HG03139 (cell line): ENCODE results near the gene RBFA.
"Not testable (repeated sequence)": the region's sequence is repeated elsewhere in the genome, so short reads cannot be mapped to it uniquely, and the experiment has no call there.

Source experiments
- ATAC-seq: cut with Tn5 transposase; IDR thresholded peaks from one replicate; pipeline ENCODE4 v1.9.1; 2021; ENCODE audit not compliant: unreplicated experiment

Gene RBFA

GRCh38 chr18:80034068-80034851 lies at the start of gene RBFA:
RBFA (plus strand) TSS chr18:80034434; CDS start chr18:80034496, 62 bp downstream.
- peak; percentile 75 for ATAC-seq

- no peak for ATAC-seq
Measured at GRCh38 chr18:79985172-79985571, 49.1 kb upstream of the RBFA start.

GRCh38 chr18:79986726-79987125 lies 47.5 kb upstream of the RBFA start:
- ATAC-seq, result no peak

GRCh38 chr18:79987566-79987965 lies 46.7 kb upstream of the RBFA start:
- no peak for ATAC-seq

- peak; percentile 50 for ATAC-seq
Measured at GRCh38 chr18:79988071-79988450, 46.2 kb upstream of the RBFA start.

- peak; percentile 96 for ATAC-seq
Measured at GRCh38 chr18:79988451-79989194, 45.6 kb upstream of the RBFA start, which contains the start of gene TXNL4A. TXNL4A (minus strand) TSS chr18:79988563; CDS start chr18:79988392, 171 bp downstream.

- no peak for ATAC-seq
Measured at GRCh38 chr18:79989195-79989497, 45.1 kb upstream of the RBFA start.

GRCh38 chr18:79991494-79991893 lies 42.7 kb upstream of the RBFA start:
- ATAC-seq, result no peak

GRCh38 chr18:79999701-80000100 lies 34.5 kb upstream of the RBFA start:
- not testable (repeated sequence) for ATAC-seq

GRCh38 chr18:80000877-80001276 lies 33.4 kb upstream of the RBFA start:
- ATAC-seq, result no peak

- ATAC-seq, result no peak
Measured at GRCh38 chr18:80002468-80002867, 31.8 kb upstream of the RBFA start.

- ATAC-seq, result no peak
Measured at GRCh38 chr18:80004600-80005342, 29.5 kb upstream of the RBFA start.

- ATAC-seq, result no peak
Measured at GRCh38 chr18:80006724-80007123, 27.5 kb upstream of the RBFA start.

GRCh38 chr18:80009661-80010550 lies 24.3 kb upstream of the RBFA start:
- no peak for ATAC-seq

- no peak for ATAC-seq
Measured at GRCh38 chr18:80010551-80010906, 23.7 kb upstream of the RBFA start.

- ATAC-seq, result not testable (repeated sequence)
Measured at GRCh38 chr18:80011496-80012137, 22.6 kb upstream of the RBFA start.

GRCh38 chr18:80012714-80013113 lies 21.5 kb upstream of the RBFA start:
- ATAC-seq, result no peak

- no peak for ATAC-seq
Measured at GRCh38 chr18:80022613-80023012, 11.6 kb upstream of the RBFA start.

GRCh38 chr18:80023173-80023572 lies 11.1 kb upstream of the RBFA start:
- ATAC-seq, result no peak

GRCh38 chr18:80026363-80026762 lies 7.9 kb upstream of the RBFA start:
- no peak for ATAC-seq
